Esophagus squamous epithelium (tissue), 5 donors: ENCODE measurements around the gene ZNF628. TPM values are rescaled to one million over a fixed set of nuclear protein-coding genes. Genes with fewer than 3 reads are reported as not detected.

Experiments
- DNase-seq: peaks from one replicate; lab custom pipeline; 2025; lab: John Stamatoyannopoulos, UW
- H3K27ac ChIP-seq, 4 donors: fragments of 200-600 bp; sonication (generic); one replicate each; pipeline ENCODE4 v1.5.1; 2016 to 2019; ENCODE audit warnings: mild to moderate bottlenecking in 1 of 4
- H3K27me3 ChIP-seq, 4 donors: fragments of 200-600 bp; sonication (generic); 1 replicate in 3 of 4; 2 replicates in 1 of 4; pipeline versions ENCODE4 v1.5.1 to v1.6.0; 2017 to 2021; ENCODE audit warnings: antibody characterized with exemption in 1 of 4
- H3K36me3 ChIP-seq, 3 donors: fragments of 200-600 bp; sonication (generic); one replicate each; pipeline ENCODE4 v1.5.1; 2016 to 2019
- H3K4me1 ChIP-seq, 3 donors: fragments of 200-600 bp; sonication (generic); one replicate each; pipeline ENCODE4 v1.5.1; 2017 to 2019
- H3K4me3 ChIP-seq, 4 donors: fragments of 200-600 bp; sonication (generic); 1 replicate in 3 of 4; 2 replicates in 1 of 4; pipeline ENCODE4 v1.5.1; 2016 to 2019; ENCODE audit warnings: mild to moderate bottlenecking in 2 of 4, moderate library complexity in 1 of 4
- H3K9me3 ChIP-seq, 3 donors: fragments of 200-600 bp; sonication (generic); one replicate each; pipeline ENCODE4 v1.5.1; 2016 to 2019
- CTCF ChIP-seq, 6 experiments: fragments of 450-650 bp in 4 of 6; fragments of 200-600 bp in 2 of 6; sonication (generic) in 2 of 6; IDR thresholded peaks; one replicate each; pipeline ENCODE4 v1.5.1; 2016 to 2019; ENCODE audit warnings: antibody characterized with exemption in 6 of 6, mild to moderate bottlenecking in 4 of 6, moderate library complexity in 4 of 6
- POLR2A ChIP-seq, 4 donors: fragments of 450-650 bp; IDR thresholded peaks; one replicate each; pipeline ENCODE4 v1.6.1; 2017; ENCODE audit warnings: antibody characterized with exemption in 4 of 4, mild to moderate bottlenecking in 4 of 4, moderate library complexity in 3 of 4
- WGBS, 2 donors: methylation state at CpG; one replicate each; pipeline ENCODE4 v1.1.5; 2018; 5-methylcytosine and 5-hydroxymethylcytosine counted together
- intact Hi-C: fragments of 100-400 bp; cut with DNase I; formaldehyde crosslinking; loops from one replicate; pipeline ENCODE4 v1.15.0; 2022
- total RNA-seq, 4 donors: library from RNA; depleted of rRNA; stranded (reverse); fragments of >200 nt; gene quantifications; one replicate each; pipeline ENCODE4 v1.1.0, GENCODE V29; 2016
- donor health status: DM: yes; HTN: yes; CAD: no.

Gene ZNF628
- 10 to 100 TPM in 1 of 4 donors, 1 to 10 TPM in 3; 4.4 to 22.0 (median 6.8) TPM for total RNA-seq

- H3K4me1 ChIP-seq: peaks cover 18 to 45% (median 23%) of the 10 kb centered on the region in 3 donors
- TF ChIP-seq POLR2A (IDR thresholded peaks at IDR 0.05) (peak in 3 of 4 donors; percentile 64 to 91 (median 90)), CTCF (IDR thresholded peaks at IDR 0.05) (no peak)
- no peaks in the 10 kb centered on the region for H3K27me3 ChIP-seq
- intact Hi-C loops: no loop called here
- H3K9me3 ChIP-seq: no peaks in the 10 kb centered on the region
- H3K4me3 ChIP-seq: peak within 1 kb of the TSS; percentile 59 to 90 (median 69)
- H3K27ac ChIP-seq: peak within 1 kb of the TSS; percentile 91 to 99 (median 98)
- peak; percentile 90 for DNase-seq
- 0% methylated on average over 10 to 12 of the region's 61 CpGs for WGBS, 2 donors
- peaks cover 0 to 6% (median 0%) of the 10 kb centered on the region in 3 donors for H3K36me3 ChIP-seq
These were observed at the start of gene ZNF628 for GRCh38 chr19:55476100-55476775. ZNF628 (plus strand) TSS chr19:55476617; CDS start chr19:55479911, 3,294 bp downstream.

- TF ChIP-seq CTCF (IDR thresholded peaks at IDR 0.05): no peak
- TF ChIP-seq POLR2A (IDR thresholded peaks at IDR 0.05): no peak
- Histone ChIP-seq H3K4me3 (no peak overlapping the region), H3K4me1 (no peaks in the 10 kb centered on the region), H3K27me3 (peaks cover 0 to 76% (median 7%) of the 10 kb centered on the region in 4 donors), H3K36me3 (no peaks in the 10 kb centered on the region), H3K9me3 (no peaks in the 10 kb centered on the region), H3K27ac (no peak overlapping the region)
- intact Hi-C loops: no loop called here
- WGBS, 2 donors: 86 to 100% methylated on average over 1 of the region's 1 CpG
- DNase-seq: no peak
These were observed 45.2 kb upstream of the ZNF628 start for GRCh38 chr19:55431183-55431582.

GRCh38 chr19:55432241-55432959 is 44.0 kb upstream of the ZNF628 start:
- TF ChIP-seq POLR2A (IDR thresholded peaks at IDR 0.05) (no peak), CTCF (IDR thresholded peaks at IDR 0.05) (no peak)
- no peak overlapping the region for H3K27ac ChIP-seq
- H3K4me1 ChIP-seq: no peaks in the 10 kb centered on the region
- intact Hi-C loops: no loop called here
- 80 to 94% methylated on average over 8 to 9 of the region's 14 CpGs for WGBS, 2 donors
- H3K4me3 ChIP-seq: no peak overlapping the region
- no peaks in the 10 kb centered on the region for H3K36me3 ChIP-seq
- no peak for DNase-seq
- peaks cover 0 to 81% (median 7%) of the 10 kb centered on the region in 4 donors for H3K27me3 ChIP-seq
- H3K9me3 ChIP-seq: no peaks in the 10 kb centered on the region

- peaks cover 0 to 83% (median 7%) of the 10 kb centered on the region in 4 donors for H3K27me3 ChIP-seq
- no peak for DNase-seq
- H3K27ac ChIP-seq: no peak overlapping the region
- WGBS, 2 donors: no CpG with 5 or more reads among the region's 48 CpGs
- no peak overlapping the region for H3K4me3 ChIP-seq
- H3K9me3 ChIP-seq: no peaks in the 10 kb centered on the region
- H3K36me3 ChIP-seq: no peaks in the 10 kb centered on the region
- no peak for TF ChIP-seq POLR2A (IDR thresholded peaks at IDR 0.05)
- TF ChIP-seq CTCF (IDR thresholded peaks at IDR 0.05): no peak
- H3K4me1 ChIP-seq: no peaks in the 10 kb centered on the region
- intact Hi-C loops: no loop called here
These were observed 43.1 kb upstream of the ZNF628 start for GRCh38 chr19:55433292-55433691.

- DNase-seq: no peak
- intact Hi-C loops: no loop called here
- Histone ChIP-seq H3K4me3 (no peak overlapping the region), H3K27me3 (peaks cover 0 to 83% (median 7%) of the 10 kb centered on the region in 4 donors), H3K4me1 (no peaks in the 10 kb centered on the region), H3K36me3 (no peaks in the 10 kb centered on the region), H3K9me3 (no peaks in the 10 kb centered on the region), H3K27ac (no peak overlapping the region)
- TF ChIP-seq POLR2A (IDR thresholded peaks at IDR 0.05): no peak
- no peak for TF ChIP-seq CTCF (IDR thresholded peaks at IDR 0.05)
- 77 to 78% methylated on average over 4 of the region's 4 CpGs for WGBS, 2 donors
These were observed 42.0 kb upstream of the ZNF628 start for GRCh38 chr19:55434356-55434919.
